ENCODE results near the gene RFPL2.
"Not testable (repeated sequence)": the region's sequence is repeated elsewhere in the genome, so short reads cannot be mapped to it uniquely, and the experiment has no call there.

Gene RFPL2

GRCh38 chr22:32160411-32160810 is 44.5 kb downstream of the RFPL2 start:
- DNase-seq: not testable (repeated sequence)

GRCh38 chr22:32158712-32159533 is 46.0 kb downstream of the RFPL2 start, which contains the start of gene C22orf42:
TSS of gene C22orf42 (minus strand) at chr22:32159303. CDS start at chr22:32159215, 88 bp downstream.
- no peak for DNase-seq

GRCh38 chr22:32157632-32158031 is 47.2 kb downstream of the RFPL2 start:
- not testable (repeated sequence) for DNase-seq

DNA sequence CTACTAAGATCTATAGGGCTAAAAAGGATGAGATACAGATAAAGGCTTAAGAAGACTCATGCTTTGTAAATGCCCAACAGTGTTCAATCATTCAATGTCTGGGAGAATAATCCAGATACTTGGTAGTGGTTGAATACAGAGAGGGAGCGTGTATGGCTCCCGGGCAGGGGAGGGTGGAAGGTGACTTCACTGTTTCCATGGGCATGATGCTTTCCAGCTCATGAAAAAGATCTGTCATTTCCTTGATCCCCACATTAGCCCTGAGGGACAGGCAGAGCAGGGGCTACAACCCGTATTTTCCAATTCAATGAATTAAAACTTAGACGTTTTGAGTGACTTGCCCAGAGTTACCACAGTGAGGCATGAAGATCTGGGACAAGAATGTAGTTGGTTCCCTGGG is 50.1 kb downstream of the RFPL2 start:
- not testable (repeated sequence) for DNase-seq

- not testable (repeated sequence) for DNase-seq
Measured at GRCh38 chr22:32151641-32152040, 53.2 kb downstream of the RFPL2 start.

DNA sequence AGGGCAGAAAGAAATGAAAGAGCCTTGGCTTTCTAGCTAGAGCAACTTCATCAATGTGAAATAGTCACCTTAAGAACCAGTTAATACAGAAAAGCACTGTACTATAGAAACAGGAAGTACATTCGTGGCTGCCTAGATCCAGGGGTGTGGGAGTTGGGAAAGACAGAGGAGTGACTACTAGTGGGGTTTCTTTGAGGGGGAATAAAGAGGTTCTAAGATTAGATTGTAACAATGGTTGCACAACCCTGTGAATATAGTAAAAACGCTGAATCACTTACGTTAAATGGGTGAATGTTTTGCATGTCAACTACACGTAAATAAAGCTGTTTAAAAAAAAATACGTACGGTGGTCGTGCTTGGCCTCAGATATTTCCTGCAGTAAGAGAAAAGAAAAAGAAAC is 54.2 kb downstream of the RFPL2 start:
- DNase-seq: not testable (repeated sequence)

GRCh38 chr22:32148372-32148771 is 56.5 kb downstream of the RFPL2 start:
- DNase-seq: not testable (repeated sequence)

- not testable (repeated sequence) for DNase-seq
Measured at GRCh38 chr22:32147128-32147527, 57.7 kb downstream of the RFPL2 start.

- DNase-seq: no peak
Measured at GRCh38 chr22:32144496-32145274, 60.2 kb downstream of the RFPL2 start.

DNA sequence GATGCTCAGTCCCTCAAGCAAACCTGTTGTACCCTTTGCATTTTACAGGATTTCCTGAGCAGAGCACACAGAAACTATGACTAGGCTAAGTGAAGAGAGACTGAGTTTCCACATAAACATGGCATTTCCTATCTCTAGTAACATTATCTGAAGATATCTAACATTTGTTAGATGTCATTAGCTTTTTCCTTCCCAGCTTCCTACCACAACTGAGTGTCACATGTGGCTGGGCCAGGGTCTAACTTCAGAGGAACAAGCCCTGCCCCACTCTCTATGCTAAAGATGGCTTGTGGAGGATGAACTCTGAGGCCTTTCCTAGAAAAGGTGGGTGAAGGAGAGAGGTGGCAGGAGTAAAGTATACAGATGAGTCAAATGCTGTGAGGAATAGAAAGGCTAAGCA is 62.3 kb downstream of the RFPL2 start:
- peak; percentile 39 for DNase-seq

DNA sequence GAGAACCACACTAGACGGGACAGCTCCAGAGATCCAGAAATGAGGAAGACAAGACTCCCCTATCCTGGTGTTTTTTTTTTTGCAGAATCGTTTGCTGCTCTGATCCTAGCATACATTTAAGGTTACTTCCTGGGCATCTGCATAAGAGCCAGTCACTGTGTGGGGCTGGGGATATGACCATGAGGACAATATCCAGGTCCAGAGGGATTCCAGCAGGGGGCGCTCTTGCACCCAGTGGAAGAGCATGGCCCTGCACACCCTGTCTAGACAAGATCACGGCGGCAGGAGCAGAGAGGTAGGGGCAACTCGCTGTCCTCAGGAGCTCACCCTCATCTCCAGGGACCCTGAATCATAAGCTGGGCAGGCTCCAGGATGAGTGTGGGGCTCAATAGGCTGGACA is 64.2 kb downstream of the RFPL2 start:
- DNase-seq: not testable (repeated sequence)

All from stimulated activated CD4-positive, alpha-beta T cell treated with anti-CD3 and anti-CD28 coated beads, Interleukin-15, amount 100 ng/mL, for 24 hours (primary cell).